Measurements from ENCODE around the gene LRRC49. TPM values are rescaled to one million over a fixed set of nuclear protein-coding genes. Genes with fewer than 3 reads are reported as not detected.
"Not testable (repeated sequence)": the region's sequence is repeated elsewhere in the genome, so short reads cannot be mapped to it uniquely, and the experiment has no call there.

Gene LRRC49
- polyA plus RNA-seq, 4 donors, result 15.4 to 23.1 (median 16.4) TPM

DNA sequence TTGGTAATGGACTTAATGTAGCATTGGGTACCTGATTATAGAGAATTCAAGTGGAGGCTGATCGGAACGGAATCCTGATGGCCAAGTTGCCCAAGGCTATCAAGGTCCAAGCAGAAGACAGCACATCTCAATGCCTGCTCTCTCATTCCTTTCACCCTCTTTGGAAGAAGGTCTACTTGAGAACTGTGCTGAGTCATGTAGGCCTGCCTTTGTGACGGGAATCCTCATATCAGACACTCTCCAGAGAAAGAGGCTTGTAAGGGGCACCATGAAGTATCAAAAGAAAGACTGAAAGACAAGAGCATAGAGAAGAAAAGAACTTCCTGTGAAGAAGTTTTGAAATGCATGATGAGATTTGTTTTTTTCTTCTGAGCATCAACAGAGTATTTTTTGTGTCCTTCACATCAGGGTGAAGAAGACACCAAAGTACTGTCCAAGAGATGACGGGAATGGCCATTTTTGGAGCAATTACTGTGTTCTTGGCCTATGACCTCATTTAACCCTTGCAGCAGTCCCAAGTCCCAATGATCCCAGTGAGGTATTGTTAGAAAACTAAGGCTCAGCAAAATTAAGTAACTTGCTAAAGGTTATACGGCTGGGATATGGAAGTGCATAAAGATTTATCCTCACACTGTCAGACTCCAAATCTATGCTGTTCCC is 25.5 kb upstream of the LRRC49 start:
- no peak for DNase-seq (ENCODE audit: low read depth in 4 of 4, low spot score in 3 of 4)

DNA sequence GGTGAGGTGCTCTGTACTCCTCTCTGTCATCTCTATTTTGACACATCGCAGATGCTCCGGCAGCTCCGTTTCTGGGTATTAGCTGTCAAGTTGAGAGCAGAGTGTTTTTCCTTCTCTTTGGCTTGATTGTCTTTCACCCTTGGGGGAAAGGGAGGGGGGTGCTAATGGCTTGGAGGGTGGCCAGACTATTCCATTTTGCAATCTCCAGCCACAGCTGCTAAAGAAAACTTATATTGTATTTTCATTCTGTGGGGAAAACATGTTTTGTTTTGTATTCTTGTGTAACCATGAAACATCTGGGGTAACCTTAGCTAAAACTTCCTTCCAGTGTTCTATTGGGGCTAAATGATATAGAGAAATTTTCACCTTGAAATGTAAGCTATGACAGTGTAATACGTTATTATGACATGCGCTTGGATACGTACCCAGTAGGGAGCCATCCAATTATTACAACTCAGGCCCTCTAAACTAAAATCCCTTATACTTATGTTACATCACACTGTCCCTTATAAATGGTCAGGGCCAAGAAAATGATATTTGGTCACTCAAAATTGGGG is 24.6 kb upstream of the LRRC49 start:
- no peak for DNase-seq (ENCODE audit: low read depth in 4 of 4, low spot score in 3 of 4)

DNA sequence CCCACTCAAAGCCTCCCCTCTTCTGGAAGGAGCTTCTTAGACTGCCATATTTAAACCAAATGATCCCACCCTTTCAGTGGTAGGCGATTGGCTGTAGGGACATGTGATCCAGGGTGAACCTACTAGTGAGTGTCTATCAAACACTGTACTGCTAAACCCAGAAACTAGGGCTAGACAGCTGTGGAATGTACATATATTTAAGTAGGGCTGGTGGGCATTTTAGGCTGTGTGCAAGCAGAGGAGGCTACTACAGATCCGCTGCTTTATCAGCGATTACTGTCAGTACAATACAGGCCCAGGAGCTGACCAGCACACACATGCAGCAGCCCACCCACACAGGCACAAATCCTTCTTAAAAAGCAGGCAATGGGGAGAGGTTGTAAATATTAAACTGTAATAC is 23.3 kb upstream of the LRRC49 start:
- no peak for DNase-seq (ENCODE audit: low read depth in 4 of 4, low spot score in 3 of 4)

DNA sequence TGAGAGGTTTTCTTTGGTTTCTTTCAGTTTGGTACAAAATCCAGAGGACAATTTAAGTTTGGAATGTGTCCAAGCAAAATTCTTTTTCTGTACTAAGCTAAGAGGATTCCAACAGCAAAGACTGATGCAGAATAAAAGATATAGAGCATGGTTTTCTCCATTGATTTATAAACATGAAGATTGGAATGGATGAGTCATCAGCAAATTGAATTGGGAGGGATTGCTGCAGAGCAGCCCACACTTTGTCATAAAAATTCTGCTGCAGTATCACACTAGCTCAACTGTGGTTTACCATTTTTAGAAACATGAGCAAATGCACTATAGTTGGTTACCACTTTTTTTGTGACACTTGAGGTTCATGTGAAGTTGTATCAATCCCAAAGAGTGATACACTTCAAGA is 22.6 kb upstream of the LRRC49 start:
- no peak for DNase-seq (ENCODE audit: low read depth in 4 of 4, low spot score in 3 of 4)

DNA sequence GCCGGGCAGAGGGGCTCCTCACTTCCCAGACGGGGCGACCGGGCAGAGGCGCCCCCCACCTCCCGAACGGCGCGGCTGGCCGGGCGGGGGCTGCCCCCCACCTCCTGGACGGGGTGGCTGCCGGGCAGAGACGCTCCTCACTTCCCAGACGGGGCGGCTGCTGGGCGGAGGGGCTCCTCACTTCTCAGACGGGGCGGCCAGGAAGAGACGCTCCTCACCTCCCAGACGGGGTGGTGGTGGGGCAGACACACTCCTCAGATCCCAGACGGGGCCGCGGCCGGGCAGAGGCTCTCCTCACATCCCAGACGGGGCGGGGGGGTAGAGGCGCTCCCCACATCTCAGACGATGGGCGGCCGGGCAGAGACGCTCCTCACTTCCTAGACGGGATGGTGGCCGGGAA is 21.1 kb upstream of the LRRC49 start:
- not testable (repeated sequence) for DNase-seq (ENCODE audit: low read depth in 4 of 4, low spot score in 3 of 4)

DNA sequence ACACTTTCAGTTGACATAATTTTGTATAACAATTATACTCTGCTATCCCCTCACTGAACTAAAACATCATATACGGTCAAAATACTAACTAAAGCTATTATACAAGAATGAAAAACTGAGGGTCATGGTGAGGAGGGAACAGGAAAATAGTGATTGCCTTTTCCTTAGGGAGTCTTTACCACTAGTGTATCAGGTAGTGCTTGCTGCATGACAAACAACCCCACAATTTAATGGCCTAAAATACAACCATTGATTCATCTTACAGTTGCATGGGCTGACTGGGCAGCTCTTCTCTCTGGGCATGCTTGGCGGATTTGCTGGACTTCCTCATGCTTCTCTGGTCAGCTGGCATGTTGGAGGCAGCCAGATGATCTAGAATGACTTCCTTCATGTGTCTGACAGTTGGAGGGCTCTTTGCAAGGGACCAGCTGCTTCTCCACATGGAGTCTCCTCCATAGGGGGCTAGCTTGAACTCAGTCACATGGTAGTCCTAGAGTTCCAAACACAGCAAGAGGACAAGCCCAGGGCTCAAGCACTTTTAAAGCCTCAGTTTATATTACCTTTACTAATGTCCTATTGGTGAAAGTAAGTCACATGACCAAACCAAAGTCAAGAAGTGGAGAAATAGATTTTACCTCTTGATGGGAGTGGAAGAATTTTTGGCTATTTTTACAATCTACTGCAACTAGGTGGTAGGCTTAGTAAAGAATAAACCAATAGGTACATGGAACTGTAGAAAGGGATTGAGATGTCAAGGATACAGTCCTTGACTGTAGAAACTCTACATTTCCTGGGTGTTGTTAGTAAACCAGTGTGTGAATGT is 19.2 kb upstream of the LRRC49 start:
- DNase-seq (ENCODE audit: low read depth in 4 of 4, low spot score in 3 of 4), result no peak

DNA sequence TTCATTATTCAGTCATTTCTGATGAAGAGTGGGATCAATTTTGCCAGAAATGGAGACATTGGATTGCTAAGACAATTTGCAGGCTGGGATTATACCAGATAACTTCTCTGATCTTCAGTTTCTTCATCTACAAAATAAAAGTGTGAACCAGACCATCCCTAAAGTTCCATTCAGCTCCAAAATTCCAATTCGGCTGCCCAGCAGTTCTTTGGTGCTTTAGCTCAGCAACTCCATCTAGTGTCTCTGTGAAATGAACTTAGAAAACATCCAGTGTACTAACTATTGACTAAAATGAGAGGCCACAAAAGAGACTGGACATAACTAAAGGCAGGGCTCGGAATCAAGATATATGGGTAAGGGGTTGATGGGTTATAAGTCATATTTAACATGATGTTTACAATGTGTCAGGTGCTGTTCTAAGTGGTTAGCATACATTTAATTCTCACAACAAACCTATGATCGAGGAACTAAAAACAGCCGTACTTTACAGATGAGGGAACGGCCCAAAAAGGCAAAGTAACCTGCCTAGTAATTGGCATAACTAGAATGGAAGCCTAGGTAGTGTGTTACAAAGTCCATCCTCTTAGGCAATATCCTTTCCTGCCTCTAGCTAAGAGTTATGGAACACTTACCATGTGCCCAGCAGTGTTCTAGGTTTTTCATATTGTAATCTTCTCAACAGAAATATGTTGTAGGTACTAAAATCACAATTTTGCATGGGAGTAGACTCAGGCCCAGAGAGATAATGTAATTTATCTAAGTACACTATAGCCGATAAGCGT is 17.4 kb upstream of the LRRC49 start:
- no peak for DNase-seq (ENCODE audit: low read depth in 4 of 4, low spot score in 3 of 4)

DNA sequence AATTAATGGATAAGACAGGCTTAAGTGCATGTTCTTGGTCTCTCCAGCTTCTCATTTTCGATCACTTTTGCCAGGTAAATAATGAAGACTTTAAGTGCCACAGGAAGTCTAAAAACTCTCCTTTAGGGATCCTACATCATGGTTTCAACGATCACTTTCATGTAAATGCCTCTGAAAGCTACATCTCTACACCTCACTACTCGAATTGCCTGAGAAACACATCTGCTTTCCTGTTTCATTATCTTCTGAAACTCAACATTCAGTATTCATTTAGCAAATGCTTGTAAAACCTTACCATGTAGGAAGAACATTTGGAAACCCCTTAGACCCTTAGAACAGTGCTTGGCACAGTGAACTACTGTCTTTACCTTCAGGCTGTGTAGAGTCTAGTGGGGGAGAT is 16.6 kb upstream of the LRRC49 start:
- DNase-seq (ENCODE audit: low read depth in 4 of 4, low spot score in 3 of 4), result no peak

DNA sequence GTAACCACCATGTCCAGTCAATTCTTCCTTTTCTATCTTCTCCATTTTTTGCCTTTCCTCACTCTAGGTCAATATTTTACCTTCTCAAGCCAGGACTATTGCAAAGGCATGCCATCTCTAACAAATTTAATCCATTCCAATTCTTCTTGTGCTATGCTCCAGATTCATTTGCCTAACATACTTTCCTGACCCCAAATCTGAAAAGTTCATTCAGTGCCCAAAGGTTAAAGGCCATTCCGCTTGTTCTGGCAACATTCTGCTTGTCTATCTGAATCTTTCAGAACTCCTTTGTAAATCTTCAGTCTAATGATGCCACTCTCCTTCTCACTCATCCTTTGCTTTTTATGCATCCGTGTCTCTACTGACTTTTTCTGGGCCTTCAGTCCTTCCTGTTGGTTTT is 15.9 kb upstream of the LRRC49 start:
- DNase-seq (ENCODE audit: low read depth in 4 of 4, low spot score in 3 of 4), result no peak

DNA sequence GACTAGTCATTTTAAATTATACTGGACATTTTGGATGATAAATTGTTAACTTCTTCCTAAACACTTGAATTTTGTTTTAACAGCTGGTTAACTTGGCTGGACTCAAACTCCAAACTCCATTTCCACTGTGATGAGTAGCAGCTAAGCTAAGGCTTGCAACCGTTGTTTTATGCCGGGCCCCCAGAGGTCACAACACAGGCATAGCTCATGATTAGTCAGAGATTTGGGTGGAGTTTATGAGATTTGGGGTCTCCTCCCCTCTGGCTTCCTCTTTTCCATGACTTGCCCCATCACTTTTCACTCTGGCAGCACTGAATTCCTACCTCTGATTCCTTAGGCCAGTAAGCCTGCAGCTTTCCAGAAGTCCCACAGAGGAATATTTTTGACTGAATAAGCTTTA is 13.2 kb upstream of the LRRC49 start:
- no peak for DNase-seq (ENCODE audit: low read depth in 4 of 4, low spot score in 3 of 4)

DNA sequence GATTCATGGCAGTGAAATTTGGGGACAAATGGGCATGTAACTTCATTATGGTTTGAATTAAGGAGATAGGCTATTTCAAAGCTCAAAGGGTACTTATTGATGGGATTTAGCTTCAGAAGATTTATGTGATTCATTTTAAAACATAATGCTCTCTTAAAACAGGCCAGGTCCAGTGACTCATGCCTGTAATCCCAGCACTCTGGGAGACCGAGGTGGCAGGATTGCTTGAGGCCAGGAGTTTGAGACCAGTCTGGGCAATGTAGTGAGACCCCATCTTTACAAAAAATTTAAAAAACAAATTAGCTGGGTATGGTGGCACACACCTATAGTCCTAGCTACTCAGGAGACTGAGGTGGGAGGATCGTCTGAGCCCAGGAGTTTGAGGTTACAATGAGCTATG is 11.8 kb upstream of the LRRC49 start:
- DNase-seq (ENCODE audit: low read depth in 4 of 4, low spot score in 3 of 4), result no peak

DNA sequence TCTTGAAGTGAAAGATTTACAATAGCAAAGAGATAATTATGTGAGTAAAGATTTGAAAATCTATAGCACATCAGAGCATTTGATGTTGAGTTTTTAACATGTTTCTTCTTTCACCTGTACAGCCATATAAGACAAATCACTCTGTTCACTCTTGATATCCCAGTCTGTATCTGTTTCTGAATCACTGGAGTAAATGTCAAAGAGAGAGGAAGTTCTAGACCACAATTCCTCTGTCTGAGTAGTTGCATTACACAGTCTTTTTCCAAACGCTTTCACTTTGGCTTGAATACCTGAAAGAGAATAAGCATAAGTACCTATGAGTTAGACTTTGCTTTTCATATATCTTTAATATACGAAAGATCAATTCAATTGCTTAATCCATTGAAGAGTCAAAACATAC is 10.3 kb upstream of the LRRC49 start:
- DNase-seq (ENCODE audit: low read depth in 4 of 4, low spot score in 3 of 4), result no peak

DNA sequence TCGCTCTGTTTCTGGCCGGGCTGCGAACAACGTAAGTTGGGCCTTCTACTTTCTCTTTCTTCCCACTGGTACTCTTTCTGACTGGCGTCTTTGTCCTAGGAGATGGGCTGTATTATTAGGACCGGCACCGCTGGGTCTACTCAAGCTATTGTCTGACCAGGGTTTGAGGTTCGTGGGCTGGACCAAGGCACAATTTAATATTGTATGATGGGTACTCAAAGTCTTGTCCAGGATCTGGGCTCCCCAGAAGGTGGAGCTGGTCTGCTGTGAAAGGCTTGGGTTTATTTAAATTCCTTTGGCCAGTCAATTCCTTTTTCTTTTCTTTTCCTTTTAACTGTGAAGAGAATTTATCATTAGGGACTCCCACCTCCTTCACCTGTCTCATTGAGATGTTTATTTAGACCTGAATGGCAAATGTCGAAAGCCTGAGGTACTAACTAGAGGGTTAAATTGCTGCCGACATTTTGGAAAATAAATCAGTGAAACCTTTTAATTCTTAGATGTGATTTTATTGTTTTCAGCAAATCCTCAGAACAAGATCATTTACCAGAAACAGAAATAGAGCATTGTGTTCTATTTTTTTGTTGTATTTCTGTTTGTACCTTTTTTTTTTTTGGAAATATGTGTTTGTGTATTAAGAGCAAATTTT is 410 bp downstream of the LRRC49 start:
- peak in 2 of 4 donors; percentile 25 to 37 for DNase-seq (ENCODE audit: low read depth in 4 of 4, low spot score in 3 of 4)

DNA sequence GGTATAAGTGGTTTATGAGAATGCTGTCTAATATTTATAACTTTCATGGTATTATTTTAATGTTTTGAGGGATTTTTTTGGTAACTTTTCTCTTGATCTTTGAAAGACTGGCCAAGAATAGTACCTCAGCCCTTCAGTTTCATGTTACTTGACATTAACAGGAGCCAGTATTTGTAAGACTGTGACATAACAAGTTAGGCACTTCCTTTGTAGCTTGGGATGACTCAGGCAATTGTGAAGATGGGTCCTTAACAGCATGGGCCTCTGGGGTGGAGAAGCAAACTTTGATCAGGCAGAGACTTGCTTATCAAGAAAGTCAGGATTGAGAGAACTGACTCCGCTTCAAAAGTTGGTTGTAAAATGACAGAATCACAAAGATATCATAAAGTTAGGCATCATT is 9.5 kb downstream of the LRRC49 start:
- DNase-seq (ENCODE audit: low read depth in 4 of 4, low spot score in 3 of 4), result no peak

DNA sequence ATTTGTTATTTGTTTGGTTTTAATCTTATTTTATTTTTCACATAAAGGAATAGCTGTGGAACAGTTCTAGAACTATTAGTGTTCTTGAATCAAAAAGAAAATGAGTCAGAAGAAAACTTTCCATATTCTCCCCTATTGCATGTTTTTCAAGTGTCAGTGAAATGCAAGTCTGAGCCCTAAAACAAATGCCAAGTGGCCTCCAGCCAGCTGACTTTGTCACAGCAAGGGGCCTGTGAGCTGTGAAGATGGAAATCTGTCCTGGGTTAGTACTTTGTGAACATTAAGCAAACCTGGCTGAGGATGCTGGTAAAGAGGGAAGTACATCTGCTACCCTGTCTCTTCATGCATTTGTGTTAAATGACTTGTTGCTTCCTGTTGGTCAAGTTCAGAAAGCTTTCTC is 14.2 kb downstream of the LRRC49 start:
- no peak for DNase-seq (ENCODE audit: low read depth in 4 of 4, low spot score in 3 of 4)

DNA sequence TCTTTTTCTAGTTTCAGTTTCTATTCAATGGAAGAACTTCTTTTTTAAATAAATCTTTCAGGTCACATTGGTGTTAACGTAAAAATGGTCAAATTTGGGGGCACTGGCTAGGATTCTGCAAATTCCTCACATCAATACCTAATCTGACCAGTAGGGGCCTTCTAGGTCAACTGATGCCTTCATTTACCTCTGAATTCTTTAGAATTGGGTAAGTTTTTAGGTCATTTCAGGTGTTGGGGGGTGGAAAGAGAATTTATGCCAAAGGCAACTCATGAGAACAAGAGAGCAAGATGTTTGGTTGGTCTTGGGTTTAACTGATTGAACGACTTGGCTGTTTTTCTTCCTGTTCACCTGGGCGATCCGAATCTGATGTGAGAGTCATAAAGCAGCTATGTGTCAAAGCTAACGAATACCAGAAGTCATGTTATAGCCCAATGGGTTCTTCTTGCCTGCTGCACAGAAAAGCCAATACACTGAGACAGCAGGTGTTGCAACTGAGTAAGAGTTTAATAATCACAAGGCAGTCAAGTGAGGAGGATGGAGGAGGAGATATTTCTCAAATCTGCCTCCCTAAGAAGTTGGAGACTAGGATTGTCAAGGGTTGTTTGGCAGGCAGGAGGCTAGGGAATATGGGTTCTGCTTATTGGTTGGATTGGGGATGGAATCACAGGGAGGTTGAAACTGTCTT is 15.3 kb downstream of the LRRC49 start:
- no peak for DNase-seq (ENCODE audit: low read depth in 4 of 4, low spot score in 3 of 4)

DNA sequence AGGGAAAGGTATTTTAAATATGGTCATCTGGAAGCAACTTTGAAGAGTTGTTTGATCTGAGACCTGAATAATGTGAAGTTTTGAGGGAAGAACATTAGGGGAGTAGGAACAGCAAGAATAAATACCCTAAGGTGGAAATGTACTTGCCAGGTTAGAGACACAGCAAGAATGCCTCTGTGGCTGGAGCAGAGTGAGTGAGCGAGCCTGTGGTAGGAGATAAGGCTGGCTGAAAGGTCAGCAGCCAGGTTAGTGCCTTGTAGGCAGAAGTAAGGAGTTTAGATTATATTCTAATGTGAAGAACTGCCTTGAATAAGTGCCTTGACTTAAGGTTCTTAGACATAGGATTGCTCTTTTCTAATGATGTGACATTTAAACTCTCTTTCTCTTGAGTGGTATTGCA is 18.3 kb downstream of the LRRC49 start:
- DNase-seq (ENCODE audit: low read depth in 4 of 4, low spot score in 3 of 4), result no peak

DNA sequence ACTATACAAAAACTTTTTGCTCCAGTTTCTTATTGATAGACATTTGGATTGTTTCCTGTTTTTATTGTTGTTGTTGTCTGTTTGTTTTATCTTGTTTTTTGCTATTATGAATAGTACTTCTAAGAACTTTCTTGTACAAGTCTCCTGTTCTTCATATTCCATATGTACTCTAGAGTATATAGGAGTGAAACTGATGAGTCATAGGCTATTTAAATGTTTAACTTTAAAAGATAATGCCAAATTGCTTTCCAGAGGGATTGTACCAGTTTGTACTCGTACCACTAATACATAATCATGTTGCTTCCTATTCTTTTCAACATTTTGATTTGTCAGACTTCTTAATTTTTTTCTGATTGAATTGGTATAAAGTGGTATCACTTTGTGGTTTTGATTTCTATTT is 19.6 kb downstream of the LRRC49 start:
- no peak for DNase-seq (ENCODE audit: low read depth in 4 of 4, low spot score in 3 of 4)

DNA sequence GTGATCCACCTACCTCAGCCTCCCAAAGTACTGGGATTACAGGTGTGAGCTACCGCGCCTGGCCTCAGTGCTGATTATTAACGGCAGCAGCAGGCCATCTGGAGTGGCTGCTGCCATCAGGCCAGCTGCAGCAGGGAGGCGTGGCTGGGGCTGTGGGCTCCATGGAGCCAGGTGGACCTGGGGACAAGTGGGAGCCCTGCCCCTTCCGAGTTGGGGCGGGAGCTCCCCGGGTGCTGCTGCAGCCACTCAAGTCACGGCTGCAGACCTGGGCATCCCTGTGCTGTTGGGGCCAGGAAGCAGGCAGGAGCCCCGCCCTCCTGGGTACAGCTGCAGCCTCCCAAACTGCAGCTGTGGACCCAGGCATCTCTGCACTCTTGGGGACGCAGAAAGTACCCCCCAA is 23.9 kb downstream of the LRRC49 start:
- DNase-seq (ENCODE audit: low read depth in 4 of 4, low spot score in 3 of 4), result no peak

DNA sequence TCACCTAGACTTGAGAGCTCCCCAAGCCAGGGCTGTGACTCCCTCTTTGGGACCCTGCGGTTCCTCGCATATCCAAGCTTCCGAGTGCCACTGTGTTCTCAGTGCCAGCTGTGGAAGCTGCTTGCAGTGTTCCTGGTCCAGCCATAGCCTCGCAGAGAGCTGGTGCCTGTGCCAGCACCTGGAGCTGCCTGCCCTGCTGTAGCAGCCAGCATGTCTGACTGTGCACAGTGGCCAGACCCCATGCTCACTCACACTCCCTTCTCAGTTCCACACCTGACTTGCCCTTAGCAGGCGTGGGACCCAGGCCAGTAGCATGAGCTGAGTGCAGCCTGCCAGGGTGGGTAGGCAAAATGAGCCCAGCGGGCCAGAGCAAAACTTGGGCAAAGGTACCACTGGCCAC is 25.3 kb downstream of the LRRC49 start:
- no peak for DNase-seq (ENCODE audit: low read depth in 4 of 4, low spot score in 3 of 4)

Data from left renal pelvis (tissue), 4 donors.